Measurements from ENCODE around the gene MGLL. TPM values are rescaled to one million over a fixed set of nuclear protein-coding genes. Genes with fewer than 3 reads are reported as not detected.

MGLL gene
- total and polyA plus RNA-seq, 8 donors: 10.5 to 118 (median 37.9) TPM

- H3K36me3 ChIP-seq: no peaks in the 10 kb centered on the region
- peak in 1 of 2 donors; percentile 17 for DNase-seq
- H3K27ac ChIP-seq: no peak overlapping the region
- H3K4me3 ChIP-seq: no peak overlapping the region
- intact Hi-C loops (cut with DNase I; ENCODE audit: low total_unique reads): no loop called here
- no peaks in the 10 kb centered on the region for H3K9me3 ChIP-seq
- TF ChIP-seq POLR2AphosphoS5 (IDR thresholded peaks at IDR 0.05) (no peak), POLR2A (IDR thresholded peaks at IDR 0.05) (no peak), CTCF (IDR thresholded peaks at IDR 0.05) (no peak), EP300 (IDR thresholded peaks at IDR 0.05) (no peak)
- WGBS, 5 donors: 90 to 96% (median 93%) methylated on average over 12 to 14 of the region's 14 CpGs
- H3K27me3 ChIP-seq: no peaks in the 10 kb centered on the region
- H3K4me1 ChIP-seq: peaks cover 22 to 27% (median 26%) of the 10 kb centered on the region in 4 donors
Measured at GRCh38 chr3:127669541-127670228, 152.6 kb downstream of the MGLL start.

GRCh38 chr3:127668906-127669305 lies 153.4 kb downstream of the MGLL start:
- no peak for TF ChIP-seq POLR2AphosphoS5 (IDR thresholded peaks at IDR 0.05)
- no peak for TF ChIP-seq POLR2A (IDR thresholded peaks at IDR 0.05)
- TF ChIP-seq CTCF (IDR thresholded peaks at IDR 0.05): no peak
- no peak for TF ChIP-seq EP300 (IDR thresholded peaks at IDR 0.05)
- intact Hi-C loops (cut with DNase I; ENCODE audit: low total_unique reads): no loop called here
- 89 to 99% (median 95%) methylated on average over 7 of the region's 7 CpGs for WGBS, 5 donors

GRCh38 chr3:127667119-127667681 lies 155.1 kb downstream of the MGLL start:
- no peak for DNase-seq
- WGBS, 5 donors: 69 to 87% (median 83%) methylated on average over 6 of the region's 6 CpGs
- no peaks in the 10 kb centered on the region for H3K36me3 ChIP-seq
- peaks cover 8 to 11% (median 9%) of the 10 kb centered on the region in 4 donors for H3K4me1 ChIP-seq
- TF ChIP-seq POLR2AphosphoS5 (IDR thresholded peaks at IDR 0.05) (no peak), POLR2A (IDR thresholded peaks at IDR 0.05) (no peak), EP300 (IDR thresholded peaks at IDR 0.05) (no peak), CTCF (IDR thresholded peaks at IDR 0.05) (no peak)
- H3K27me3 ChIP-seq: no peaks in the 10 kb centered on the region
- intact Hi-C loops (cut with DNase I; ENCODE audit: low total_unique reads): no loop called here
- H3K27ac ChIP-seq: no peak overlapping the region
- no peak overlapping the region for H3K4me3 ChIP-seq
- H3K9me3 ChIP-seq: no peaks in the 10 kb centered on the region

More at GRCh38 chr3:127668906-127669305, 153.4 kb downstream of the MGLL start:
- Histone ChIP-seq H3K27ac (no peak overlapping the region), H3K36me3 (no peaks in the 10 kb centered on the region), H3K9me3 (no peaks in the 10 kb centered on the region), H3K27me3 (no peaks in the 10 kb centered on the region), H3K4me1 (peaks cover 17 to 19% (median 18%) of the 10 kb centered on the region in 4 donors), H3K4me3 (no peak overlapping the region)
- peak in 1 of 2 donors; percentile 8 for DNase-seq

- H3K27me3 ChIP-seq: no peaks in the 10 kb centered on the region
- no peak for DNase-seq
- WGBS, 5 donors: 76 to 100% (median 89%) methylated on average over 2 of the region's 2 CpGs
- peaks cover 3 to 6% (median 4%) of the 10 kb centered on the region in 4 donors for H3K4me1 ChIP-seq
- no peaks in the 10 kb centered on the region for H3K9me3 ChIP-seq
- H3K36me3 ChIP-seq: no peaks in the 10 kb centered on the region
- TF ChIP-seq POLR2AphosphoS5 (IDR thresholded peaks at IDR 0.05) (no peak), POLR2A (IDR thresholded peaks at IDR 0.05) (no peak), CTCF (IDR thresholded peaks at IDR 0.05) (no peak), EP300 (IDR thresholded peaks at IDR 0.05) (no peak)
- intact Hi-C loops (cut with DNase I; ENCODE audit: low total_unique reads): no loop called here
- H3K4me3 ChIP-seq: no peak overlapping the region
- no peak overlapping the region for H3K27ac ChIP-seq
Measured at GRCh38 chr3:127666676-127667075, 155.6 kb downstream of the MGLL start.
